GM21723 (cell line): ENCODE measurements around the gene SUSD1.
"Not testable (repeated sequence)": the region's sequence is repeated elsewhere in the genome, so short reads cannot be mapped to it uniquely, and the experiment has no call there.

ENCODE experiments used
- ATAC-seq: cut with Tn5 transposase; IDR thresholded peaks from one replicate; pipeline ENCODE4 v1.9.1; 2021; ENCODE audit warnings: mild to moderate bottlenecking, moderate library complexity; ENCODE audit not compliant: unreplicated experiment

SUSD1 gene

DNA sequence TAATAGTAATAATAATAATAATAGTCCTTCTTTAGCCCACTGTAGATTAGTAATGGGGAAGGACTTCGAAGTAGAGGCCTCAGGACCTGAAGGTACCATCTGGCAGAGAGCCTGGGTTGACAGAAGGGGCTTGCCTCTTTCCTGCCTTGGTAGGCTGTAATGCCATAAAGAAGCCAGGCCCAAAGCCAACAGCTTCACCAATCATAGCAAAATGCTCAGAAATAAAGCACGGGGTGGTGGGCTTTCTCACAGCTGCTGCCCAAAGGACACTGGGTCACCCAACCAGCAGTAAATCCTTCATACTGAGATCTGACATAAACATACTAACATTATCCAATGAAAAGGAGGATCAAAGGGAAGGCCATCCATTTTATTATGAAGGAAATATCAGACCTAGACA lies 70.7 kb downstream of the SUSD1 start:
- no peak for ATAC-seq

DNA sequence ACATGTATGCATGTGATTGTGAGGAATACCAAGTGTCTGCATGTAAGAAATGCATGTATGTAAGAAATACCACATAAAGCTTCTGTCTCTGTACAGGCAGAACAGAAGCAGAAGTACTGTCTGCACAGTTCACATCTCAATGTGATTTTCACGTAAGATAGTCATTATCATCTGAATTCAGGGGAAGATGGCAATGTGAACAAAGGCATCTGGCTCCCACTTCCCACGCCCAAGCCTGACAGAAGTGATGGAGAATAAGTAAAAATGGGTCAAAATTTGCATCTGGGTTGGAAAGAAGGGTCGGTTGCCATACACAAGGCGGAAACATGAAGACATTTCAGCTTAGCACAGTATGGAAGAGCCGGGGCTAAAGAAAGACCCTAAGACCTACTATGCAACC lies 71.7 kb downstream of the SUSD1 start:
- ATAC-seq = no peak

DNA sequence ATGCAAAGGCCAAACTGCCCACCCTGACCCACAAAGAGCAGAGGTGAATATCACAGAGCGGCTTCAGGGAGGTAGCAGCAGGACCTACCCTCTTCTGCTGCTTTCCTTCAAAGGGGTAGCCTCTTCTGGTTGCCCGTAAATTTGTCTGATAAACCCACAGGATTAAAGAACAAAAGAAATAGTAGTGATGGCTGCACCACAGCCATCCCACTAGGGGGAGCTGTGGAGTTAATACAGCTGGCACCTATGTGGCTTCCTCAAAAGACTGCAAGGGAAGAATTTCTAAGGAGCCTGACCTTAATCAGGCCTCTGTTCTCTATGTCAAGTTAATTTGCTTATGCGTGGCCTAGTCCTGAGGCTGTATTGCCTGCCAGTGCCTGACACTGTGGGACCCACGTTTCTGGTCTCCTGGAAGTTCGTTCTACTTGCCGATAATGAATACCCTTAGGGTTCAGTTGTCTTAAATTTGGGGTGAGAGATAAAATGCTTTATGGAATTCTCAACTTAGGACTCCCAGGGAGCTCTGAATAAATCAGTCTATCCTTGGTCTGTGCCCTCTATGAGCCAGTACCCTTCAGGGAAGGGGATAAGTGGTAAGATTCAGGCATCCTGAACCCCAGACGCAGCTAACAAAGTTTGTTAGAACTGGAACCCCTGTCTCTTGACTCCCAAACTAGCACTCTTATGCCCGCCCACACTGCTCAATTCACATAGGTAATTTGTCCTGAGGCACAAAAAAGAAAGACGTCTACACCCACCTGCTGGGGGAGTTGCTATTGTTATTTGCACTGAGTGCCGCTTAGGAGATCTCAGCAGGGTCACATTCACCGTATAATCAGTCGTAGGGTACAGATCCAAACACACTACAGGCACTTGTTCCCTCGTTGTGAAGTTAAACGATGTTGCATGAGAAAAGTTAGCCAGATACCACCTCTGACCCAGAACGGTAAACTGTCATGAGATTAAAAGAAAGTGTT lies 77.1 kb downstream of the SUSD1 start:
- ATAC-seq = peak; percentile 66

DNA sequence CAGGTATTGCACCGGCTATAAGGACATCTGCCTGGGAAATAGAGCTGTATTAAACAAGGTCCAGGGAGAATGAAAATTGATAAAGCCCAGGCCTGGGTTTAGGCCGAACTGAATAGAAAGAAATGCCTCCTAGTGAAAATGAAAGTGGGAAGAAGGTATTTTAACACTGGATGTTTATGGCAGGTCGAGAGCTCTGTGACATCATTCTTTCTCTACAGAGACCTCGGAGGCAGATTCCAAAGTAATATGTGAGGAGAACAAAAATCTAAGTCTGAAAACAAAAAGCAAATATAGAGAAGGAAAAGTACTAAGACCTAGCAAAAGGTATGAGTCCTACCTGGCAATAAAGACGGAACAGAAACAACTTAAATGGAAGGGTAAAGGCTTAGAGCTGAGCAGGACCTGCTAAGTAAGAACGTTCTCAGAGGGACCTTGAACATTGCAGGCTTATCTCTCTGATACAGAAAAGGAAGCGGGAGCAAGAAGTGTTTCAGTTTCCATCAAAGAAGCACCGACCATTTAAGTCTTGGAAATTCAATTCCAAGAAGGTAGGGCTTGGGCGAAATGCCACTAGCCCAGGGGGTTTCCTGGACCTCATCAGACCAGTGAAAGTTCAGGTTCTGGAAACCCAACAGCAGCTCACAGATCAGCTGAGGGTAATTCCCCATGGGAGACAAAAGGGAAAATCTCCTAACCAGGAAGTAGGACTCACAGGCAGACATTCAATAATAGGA lies 80.0 kb downstream of the SUSD1 start:
- ATAC-seq = no peak

DNA sequence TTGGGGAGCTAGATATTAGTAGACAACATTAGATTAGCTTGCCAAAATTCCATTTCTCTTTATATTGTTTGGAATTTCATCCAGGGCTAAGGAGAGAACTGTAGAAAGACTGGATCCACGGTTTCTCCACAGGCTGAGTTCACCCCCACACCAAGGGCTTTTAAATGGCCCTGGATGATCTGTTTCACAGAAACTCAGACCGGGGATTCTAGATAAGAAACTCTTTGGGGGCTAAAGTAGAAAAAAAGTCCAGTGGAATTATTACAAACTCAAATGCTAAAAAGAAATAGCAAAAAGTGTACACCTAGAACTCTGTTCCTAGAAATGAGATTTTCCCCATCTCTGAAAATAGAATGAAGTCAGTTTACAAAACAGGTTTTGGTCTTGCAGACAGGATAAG lies 80.9 kb downstream of the SUSD1 start:
- no peak for ATAC-seq

DNA sequence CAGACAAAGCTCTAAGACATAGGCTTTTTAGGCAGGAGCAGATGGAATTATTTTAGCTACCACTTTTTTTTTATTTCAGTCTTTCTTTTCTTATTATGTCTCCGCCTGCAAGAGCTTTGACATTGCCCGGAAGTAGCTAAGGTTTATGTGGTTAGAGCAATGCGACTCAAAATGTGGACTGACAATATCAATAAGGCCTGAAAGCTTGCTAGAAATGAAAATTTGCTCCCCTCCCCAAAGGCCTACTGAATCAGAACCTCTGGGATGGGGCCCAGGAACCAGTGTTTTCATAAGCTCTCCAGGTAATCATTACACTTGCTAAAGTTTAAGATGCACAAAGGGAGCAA lies 81.3 kb downstream of the SUSD1 start:
- ATAC-seq = no peak

DNA sequence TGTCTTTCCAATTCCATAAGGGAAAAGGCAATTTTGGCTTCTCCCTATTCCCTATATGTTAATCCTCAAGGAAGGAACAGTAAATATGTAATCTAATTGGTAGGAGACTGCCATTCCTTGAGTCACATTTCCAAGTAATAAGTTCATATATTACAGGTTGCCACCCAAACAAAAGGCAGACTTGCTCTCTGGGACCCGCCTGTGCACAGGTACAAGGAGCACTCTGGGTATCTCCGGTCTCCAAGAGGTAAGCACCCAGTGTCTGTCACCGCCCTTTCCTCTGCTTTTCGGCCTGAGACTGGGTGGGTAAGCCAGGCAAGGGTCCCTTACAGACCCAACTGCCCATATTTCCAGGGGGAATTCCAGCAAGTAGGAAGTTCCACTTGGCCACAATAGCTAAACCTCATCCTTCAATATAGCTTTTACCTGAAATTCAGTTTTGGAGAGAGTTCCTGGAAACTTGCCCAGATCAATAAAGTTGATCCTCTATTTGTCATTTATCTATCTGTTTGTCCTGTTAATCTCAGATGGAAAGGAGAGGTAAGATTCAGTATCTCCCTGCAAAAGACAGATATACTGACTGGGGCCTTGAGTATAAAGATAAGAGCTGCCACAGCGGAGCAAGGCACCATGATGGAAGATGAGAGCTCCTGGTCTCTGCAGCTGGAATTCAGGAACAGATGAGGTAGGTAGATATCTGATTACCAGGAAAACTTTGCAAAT lies 81.8 kb downstream of the SUSD1 start:
- no peak for ATAC-seq

DNA sequence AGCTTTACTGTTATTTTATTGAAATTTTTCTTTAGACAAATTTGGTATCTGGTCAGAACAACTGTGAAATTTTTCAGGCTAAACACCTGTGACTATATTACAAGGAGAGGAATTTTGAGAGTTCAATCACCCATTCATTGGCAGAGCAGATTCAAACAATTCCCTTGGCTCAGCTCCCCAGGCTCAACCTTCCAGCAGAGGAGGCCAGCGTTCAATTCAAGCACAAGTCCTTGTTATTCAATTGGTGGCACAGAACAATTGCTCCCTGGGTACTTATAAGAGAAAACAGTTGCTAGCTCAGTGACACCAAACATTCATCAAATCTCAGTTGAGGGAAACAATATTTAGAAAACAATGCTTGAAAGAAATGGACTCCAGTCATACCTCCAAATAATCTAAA lies 83.3 kb downstream of the SUSD1 start:
- ATAC-seq = no peak

DNA sequence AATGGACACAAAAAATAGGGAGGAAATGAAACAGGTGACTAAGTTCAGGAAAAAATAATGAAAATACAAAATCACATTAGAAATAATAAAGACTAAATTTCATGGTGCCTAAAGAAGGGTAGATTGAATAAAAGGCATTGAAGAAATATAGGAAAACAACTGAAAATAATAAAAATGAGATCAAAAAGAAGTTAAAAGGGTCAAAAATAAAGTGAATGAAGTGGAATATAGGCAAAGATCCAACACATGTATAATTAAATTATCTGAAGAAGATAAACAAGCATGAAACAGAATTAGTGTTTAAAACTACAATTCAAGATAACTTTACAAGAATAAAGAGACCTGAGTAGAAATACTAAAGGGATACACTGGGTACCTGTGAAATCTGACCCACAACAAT lies 87.6 kb downstream of the SUSD1 start:
- ATAC-seq = no peak

DNA sequence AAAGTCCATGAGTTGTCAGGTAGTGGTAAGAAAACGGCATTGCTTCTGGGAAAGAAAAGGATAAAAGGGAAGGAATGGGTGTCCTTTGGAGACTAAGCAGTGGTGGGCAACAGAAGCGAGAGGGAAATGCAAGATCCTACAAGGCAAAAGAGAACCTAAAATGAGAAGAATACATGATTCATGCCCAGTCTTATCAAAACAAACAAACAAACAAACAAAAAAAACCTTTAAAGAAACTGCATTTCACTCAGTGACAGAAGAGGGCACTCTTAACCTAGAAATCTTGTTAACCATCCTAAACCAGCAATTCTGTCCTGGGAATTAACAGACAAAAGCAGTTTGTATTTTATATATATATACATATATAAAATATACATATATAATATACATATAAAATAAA lies 88.5 kb downstream of the SUSD1 start:
- no peak for ATAC-seq

DNA sequence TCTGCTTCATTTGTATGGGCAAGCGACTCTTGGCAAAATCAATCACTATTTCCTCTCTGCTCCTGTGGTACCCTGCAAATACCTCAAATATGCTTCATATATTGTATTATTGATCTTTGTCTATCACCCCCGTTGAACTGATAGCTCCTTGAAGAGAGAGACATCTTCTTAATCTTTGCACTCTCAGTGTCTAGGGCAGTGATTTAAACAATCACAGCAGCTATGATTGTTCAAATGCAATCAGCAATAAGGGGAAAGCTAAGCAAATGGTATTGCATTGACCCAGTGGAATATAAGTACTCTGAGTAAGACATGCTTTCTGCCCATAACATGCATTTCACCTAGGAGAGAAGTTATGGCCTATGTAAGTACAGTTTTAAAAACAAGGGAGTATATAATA lies 90.2 kb downstream of the SUSD1 start:
- ATAC-seq = no peak

DNA sequence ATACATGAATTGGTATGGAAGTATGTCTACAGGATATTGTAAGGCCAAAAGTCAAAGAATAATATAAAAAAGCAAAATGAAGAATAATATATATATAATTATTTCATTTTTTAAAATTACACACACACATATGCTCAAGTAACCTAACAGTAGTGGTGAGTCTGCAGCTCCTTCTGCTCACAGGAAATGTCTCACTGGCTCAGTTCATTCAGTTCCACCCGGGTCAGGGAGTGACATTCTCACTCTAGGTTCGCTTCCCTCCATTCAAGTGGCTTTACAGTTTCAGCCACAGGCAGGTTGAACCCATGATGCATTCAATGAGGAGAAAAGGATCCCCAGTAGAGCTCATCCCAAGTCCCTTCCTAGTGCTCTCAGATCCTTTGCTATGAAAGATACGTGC lies 90.8 kb downstream of the SUSD1 start:
- no peak for ATAC-seq

DNA sequence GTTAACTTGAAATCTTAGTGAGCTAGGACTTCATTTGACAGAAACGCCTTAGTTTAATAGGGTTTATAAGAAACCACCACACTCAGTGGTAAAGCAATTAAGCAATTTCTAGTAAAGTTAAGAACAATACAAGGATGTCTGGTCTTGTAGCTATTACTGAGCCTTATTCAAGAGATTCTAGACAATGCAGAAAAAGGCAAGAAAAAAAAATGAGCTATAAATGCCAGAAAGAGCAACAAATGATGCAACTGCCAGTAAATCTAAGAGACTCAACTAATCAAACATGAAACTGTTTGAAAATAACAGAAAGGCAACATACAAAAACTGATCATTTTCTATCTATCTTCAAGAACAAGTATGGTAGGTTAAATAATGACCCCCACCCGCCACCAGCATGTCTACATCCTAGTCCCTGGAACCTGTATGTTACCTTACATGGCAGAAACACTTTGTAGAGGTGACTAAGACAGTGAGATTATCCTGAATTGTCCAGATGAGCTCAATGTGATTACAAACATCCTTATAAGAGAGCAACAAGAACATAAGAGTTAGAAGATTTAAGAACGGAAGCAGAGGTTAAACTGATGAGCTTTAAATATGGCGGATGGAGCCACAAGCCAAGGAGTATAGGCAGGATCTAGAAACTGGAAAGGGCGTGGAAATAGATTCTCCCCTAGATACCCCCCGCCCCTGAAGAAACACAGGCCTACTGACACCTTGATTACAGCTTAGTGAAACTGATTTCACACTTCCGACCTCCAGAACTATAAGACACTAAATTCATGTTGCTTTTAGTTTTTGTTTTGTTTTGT lies 93.0 kb downstream of the SUSD1 start:
- no peak for ATAC-seq

DNA sequence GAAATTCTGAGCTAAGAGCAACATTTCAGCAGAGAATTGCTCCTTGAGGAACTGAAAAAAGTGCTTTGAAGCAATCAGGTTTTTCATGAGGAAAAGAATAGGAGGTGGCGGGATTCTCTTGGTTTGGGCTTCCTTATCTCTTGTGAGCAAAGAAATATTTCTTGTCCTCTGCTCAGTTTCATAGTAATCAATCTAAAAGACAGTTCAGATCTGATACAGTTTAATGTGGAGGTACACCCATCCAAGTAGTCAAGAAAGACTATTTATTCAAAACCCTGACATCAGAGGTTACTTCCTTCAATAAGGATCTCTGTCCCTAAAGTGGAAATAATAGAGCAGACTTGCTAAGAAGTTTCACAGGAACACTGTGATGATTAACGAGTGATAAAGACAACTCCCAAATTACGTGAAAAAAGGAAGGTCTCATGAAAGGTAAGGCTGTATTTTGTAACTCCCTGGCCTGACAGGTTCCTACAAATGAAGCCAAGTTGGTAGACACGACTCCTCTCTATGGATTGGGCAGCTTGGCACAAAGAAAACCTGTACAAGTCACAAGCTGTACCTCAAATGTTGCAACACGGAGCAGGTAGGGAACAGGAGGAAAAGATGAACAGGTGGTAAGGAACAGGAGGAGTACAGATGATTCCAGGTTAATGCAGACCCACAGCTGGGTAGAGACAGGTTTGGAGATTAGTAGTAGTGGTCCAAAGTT lies 94.1 kb downstream of the SUSD1 start:
- ATAC-seq = no peak

DNA sequence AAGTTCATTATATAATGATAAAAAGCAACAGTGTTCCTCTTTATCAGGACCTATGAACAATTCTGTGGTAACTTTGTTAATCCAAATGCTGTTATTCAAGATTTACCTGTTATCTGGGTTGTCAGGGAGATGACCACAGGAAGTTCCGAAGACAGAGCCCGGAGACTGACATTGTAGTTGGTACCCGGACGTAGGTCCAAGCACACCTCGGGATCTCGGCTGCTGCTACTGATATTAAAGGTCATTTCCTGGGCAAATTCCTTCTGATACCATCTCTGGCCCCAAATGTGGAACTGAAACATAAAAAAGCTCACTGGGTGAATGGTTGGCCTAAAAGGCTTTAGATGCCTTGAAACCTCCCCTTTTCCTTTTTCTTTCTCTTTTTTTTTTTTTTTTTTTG lies 96.7 kb downstream of the SUSD1 start:
- ATAC-seq = peak; percentile 66

DNA sequence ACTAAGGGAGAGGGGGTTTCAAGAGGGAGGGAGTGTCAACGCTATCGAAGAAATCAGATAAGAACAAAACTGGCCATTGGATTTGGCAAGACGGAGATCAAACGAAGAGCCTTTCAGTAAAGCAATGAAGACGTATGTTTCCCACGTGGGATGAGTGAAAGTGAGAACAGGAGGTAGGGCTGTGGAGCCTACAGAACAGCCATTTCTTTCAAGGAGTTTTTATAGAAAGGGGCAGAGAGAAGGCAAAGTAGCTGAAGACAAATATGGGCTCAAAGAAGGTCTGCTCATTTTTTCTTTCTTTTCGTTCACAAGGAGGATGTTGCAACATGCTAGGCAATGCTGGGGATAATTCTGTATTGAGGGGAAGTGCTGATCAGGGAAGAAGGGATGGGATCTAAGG lies 98.3 kb downstream of the SUSD1 start:
- ATAC-seq = no peak

DNA sequence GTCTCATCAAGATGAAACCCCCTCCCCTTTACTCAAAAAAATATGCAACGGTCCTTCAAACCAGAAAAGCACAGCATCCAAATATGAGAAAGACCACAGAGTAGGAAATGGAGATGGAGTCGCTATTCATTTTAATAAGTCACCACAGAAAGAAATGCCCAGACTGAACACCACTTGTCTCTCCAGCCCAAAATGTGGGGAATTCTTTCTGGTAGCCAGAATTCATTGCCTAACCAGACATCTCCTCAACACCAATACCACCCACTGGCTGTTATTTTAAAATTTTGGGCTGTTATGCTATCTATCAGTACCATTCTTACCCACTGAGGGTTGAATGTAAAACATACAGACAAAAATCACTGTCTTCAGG lies 100.1 kb downstream of the SUSD1 start:
- ATAC-seq = no peak

DNA sequence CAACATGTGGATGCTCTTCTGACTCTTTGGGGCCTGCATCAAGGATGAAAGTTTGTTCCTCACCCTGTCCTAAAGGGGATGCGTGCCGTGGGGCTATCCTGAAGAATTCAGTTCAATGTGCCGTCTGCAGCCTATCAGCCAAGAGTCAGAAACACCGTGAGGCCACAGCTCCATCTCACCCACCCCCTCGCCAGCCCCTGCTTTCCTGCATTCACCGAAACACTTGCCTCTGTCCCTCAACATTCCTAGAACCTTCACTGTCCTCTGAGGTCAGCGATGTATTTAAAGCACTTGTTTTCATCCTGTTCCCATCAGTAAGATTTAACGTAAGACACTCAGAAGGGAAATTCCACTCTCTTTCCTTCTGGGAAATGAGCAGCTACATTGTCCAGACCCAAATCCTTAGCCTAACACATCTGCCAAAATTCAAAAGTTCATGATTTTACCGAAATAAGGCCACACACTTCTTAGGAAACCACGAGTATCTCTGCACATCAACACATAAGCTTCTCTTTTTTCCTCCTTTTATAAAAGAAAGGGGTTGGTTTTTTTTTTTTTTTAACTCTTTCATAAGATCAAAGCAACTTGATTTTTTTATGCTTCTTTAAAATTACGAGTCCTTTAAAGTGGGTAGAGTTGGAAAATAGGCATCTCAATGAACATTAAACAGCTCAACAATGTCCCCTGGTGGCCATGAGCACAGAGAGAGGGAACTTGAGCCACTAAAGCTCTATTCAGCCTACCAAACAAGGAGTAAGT lies 100.7 kb downstream of the SUSD1 start:
- ATAC-seq = peak; percentile 46

DNA sequence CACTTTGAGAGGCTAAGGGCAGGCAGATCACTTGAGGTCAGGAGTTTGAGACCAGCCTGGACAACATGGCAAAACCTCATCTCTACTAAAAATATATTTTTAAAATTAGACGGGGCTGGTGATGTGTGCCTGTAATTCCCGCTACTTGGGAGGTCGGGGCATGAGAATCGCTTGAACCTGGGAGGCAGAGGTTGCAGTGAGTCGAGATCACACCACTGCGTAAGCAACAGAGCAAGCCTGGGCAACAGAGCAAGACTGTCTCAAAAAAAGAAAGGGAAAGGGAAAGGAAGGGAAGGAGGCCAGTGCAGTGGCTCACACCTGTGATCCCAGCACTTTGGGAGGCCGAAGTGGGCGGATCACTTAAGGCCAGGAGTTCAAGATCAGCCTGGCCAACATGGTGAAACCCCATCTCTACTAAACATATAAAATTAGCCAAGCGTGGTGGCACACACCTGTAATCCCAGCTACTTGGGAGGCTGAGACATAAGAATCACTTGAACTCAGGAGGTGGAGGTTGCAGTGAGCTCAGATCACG lies 101.4 kb downstream of the SUSD1 start:
- ATAC-seq = not testable (repeated sequence)
